HEK293 (cell line): Measurements from ENCODE around the gene PA2G4.
A peak's percentile ranks its signal among the peaks of the same experiment; 100 is the strongest.

Experiments
- CTCF ChIA-PET: fragments of 350-600 bp; formaldehyde crosslinking; extraction: SDS; loops from one replicate; lab custom pipeline; 2021; ENCODE audit warnings: antibody characterized with exemption; lab: Yijun Ruan, JAX
- POLR2A ChIA-PET: fragments of 300-600 bp; formaldehyde crosslinking; extraction: SDS; loops from one replicate; lab custom pipeline; 2020; ENCODE audit warnings: antibody characterized with exemption, inconsistent platforms; lab: Yijun Ruan, JAX
- H3K27ac ChIP-seq: fragments of 200-500 bp; sonication (Bioruptor generic); 2 replicates; pipeline ENCODE4 v1.5.1; 2014; ENCODE audit warnings: low read depth, low read length, control low read depth, inconsistent platforms; ENCODE audit errors: extremely low read depth
- H3K36me3 ChIP-seq, 2 experiments: fragments of 200-500 bp in 1 of 2; sonication (Bioruptor generic) in 1 of 2; 1 replicate in 1 of 2; 2 replicates in 1 of 2; pipeline ENCODE4 v1.5.1; 2014 to 2017; ENCODE audit warnings: inconsistent platforms in 2 of 2, low read length in 2 of 2; ENCODE audit not compliant: control insufficient read depth in 2 of 2, insufficient read depth in 1 of 2
- H3K4me1 ChIP-seq: fragments of 200-500 bp; sonication (Bioruptor generic); 2 replicates; pipeline ENCODE4 v1.5.1; 2014; ENCODE audit warnings: mild to moderate bottlenecking, low read length, inconsistent platforms; ENCODE audit not compliant: control insufficient read depth, insufficient read depth
- H3K4me3 ChIP-seq: 2 replicates; pipeline ENCODE4 v1.5.1; 2011; ENCODE audit warnings: low read depth, mild to moderate bottlenecking, control low read depth, low read length, moderate library complexity
- H3K9me3 ChIP-seq: fragments of 200-500 bp; sonication (Bioruptor generic); 2 replicates; pipeline ENCODE4 v1.5.1; 2014; ENCODE audit warnings: low read depth, low read length, inconsistent platforms; ENCODE audit not compliant: control insufficient read depth, insufficient read depth
- EGR2 ChIP-seq: fragments of 450-650 bp; formaldehyde crosslinking; IDR thresholded peaks from 2 replicates; pipeline ENCODE4 v1.5.1; 2016; ENCODE audit warnings: low read depth, missing biosample characterization, missing genetic modification characterization
- GLI4 ChIP-seq: fragments of 450-650 bp; formaldehyde crosslinking; IDR thresholded peaks from 2 replicates; pipeline ENCODE4 v1.5.1; 2016; ENCODE audit warnings: missing biosample characterization, missing genetic modification characterization
- GLIS1 ChIP-seq: fragments of 450-650 bp; formaldehyde crosslinking; IDR thresholded peaks from 2 replicates; pipeline ENCODE4 v1.5.1; 2016; ENCODE audit warnings: missing biosample characterization, missing genetic modification characterization
- OSR2 ChIP-seq: fragments of 450-650 bp; formaldehyde crosslinking; IDR thresholded peaks from 2 replicates; pipeline ENCODE4 v1.5.1; 2016; ENCODE audit warnings: missing biosample characterization, missing genetic modification characterization
- PRDM1 ChIP-seq: fragments of 450-650 bp; formaldehyde crosslinking; IDR thresholded peaks from 2 replicates; pipeline ENCODE4; 2016; ENCODE audit warnings: missing biosample characterization, missing genetic modification characterization
- SP2 ChIP-seq: fragments of 450-650 bp; formaldehyde crosslinking; IDR thresholded peaks from 2 replicates; pipeline ENCODE4 v1.5.1; 2016; ENCODE audit warnings: missing biosample characterization, missing genetic modification characterization
- ZBTB17 ChIP-seq: fragments of 450-650 bp; formaldehyde crosslinking; IDR thresholded peaks from 2 replicates; pipeline ENCODE4 v1.5.1; 2016; ENCODE audit warnings: missing biosample characterization, missing genetic modification characterization
- ZBTB20 ChIP-seq: fragments of 450-650 bp; formaldehyde crosslinking; IDR thresholded peaks from 2 replicates; pipeline ENCODE4 v1.5.1; 2016; ENCODE audit warnings: missing biosample characterization, missing genetic modification characterization
- ZNF157 ChIP-seq: fragments of 450-650 bp; formaldehyde crosslinking; IDR thresholded peaks from 2 replicates; pipeline ENCODE4 v1.5.1; 2016; ENCODE audit warnings: missing biosample characterization, missing genetic modification characterization
- ZNF2 ChIP-seq: fragments of 450-650 bp; formaldehyde crosslinking; IDR thresholded peaks from 2 replicates; pipeline ENCODE4 v1.5.1; 2016; ENCODE audit warnings: missing biosample characterization, missing genetic modification characterization
- ZNF341 ChIP-seq: fragments of 450-650 bp; formaldehyde crosslinking; IDR thresholded peaks from 2 replicates; pipeline ENCODE4; 2016; ENCODE audit warnings: low read depth, missing biosample characterization, missing genetic modification characterization
- ZNF37A ChIP-seq: fragments of 450-650 bp; IDR thresholded peaks from 2 replicates; pipeline ENCODE4 v1.5.1; 2018; ENCODE audit warnings: missing biosample characterization, missing genetic modification characterization
- ZNF394 ChIP-seq: fragments of 450-650 bp; formaldehyde crosslinking; IDR thresholded peaks from 2 replicates; pipeline ENCODE4 v1.5.1; 2016; ENCODE audit warnings: missing biosample characterization, missing genetic modification characterization, mild to moderate bottlenecking, moderate library complexity, borderline replicate concordance
- ZNF529 ChIP-seq: fragments of 450-650 bp; formaldehyde crosslinking; IDR thresholded peaks from 2 replicates; pipeline ENCODE4 v1.5.1; 2017; ENCODE audit warnings: missing genetic modification characterization, missing biosample characterization; ENCODE audit not compliant: insufficient replicate concordance
- ZNF600 ChIP-seq: fragments of 450-650 bp; formaldehyde crosslinking; IDR thresholded peaks from 2 replicates; pipeline ENCODE4 v1.5.1; 2016; ENCODE audit warnings: missing biosample characterization, missing genetic modification characterization
- ZSCAN30 ChIP-seq: fragments of 450-650 bp; IDR thresholded peaks from 2 replicates; pipeline ENCODE4 v1.5.1; 2018; ENCODE audit warnings: missing biosample characterization, mild to moderate bottlenecking, missing genetic modification characterization, moderate library complexity
- TF ChIP-seq, protein P1 (sequence below): fragments of 450-650 bp; formaldehyde crosslinking; IDR thresholded peaks from 2 replicates; pipeline ENCODE4 v1.5.1; 2016; ENCODE audit warnings: missing biosample characterization, missing genetic modification characterization
- TF ChIP-seq, protein P2 (sequence below): fragments of 450-650 bp; formaldehyde crosslinking; IDR thresholded peaks from 2 replicates; pipeline ENCODE4 v1.5.1; 2017; ENCODE audit warnings: missing biosample characterization, missing genetic modification characterization
- TF ChIP-seq, protein P3 (sequence below): fragments of 450-650 bp; formaldehyde crosslinking; IDR thresholded peaks from 2 replicates; pipeline ENCODE4 v1.5.1; 2016; ENCODE audit warnings: missing biosample characterization, missing genetic modification characterization

PA2G4 gene

DNA sequence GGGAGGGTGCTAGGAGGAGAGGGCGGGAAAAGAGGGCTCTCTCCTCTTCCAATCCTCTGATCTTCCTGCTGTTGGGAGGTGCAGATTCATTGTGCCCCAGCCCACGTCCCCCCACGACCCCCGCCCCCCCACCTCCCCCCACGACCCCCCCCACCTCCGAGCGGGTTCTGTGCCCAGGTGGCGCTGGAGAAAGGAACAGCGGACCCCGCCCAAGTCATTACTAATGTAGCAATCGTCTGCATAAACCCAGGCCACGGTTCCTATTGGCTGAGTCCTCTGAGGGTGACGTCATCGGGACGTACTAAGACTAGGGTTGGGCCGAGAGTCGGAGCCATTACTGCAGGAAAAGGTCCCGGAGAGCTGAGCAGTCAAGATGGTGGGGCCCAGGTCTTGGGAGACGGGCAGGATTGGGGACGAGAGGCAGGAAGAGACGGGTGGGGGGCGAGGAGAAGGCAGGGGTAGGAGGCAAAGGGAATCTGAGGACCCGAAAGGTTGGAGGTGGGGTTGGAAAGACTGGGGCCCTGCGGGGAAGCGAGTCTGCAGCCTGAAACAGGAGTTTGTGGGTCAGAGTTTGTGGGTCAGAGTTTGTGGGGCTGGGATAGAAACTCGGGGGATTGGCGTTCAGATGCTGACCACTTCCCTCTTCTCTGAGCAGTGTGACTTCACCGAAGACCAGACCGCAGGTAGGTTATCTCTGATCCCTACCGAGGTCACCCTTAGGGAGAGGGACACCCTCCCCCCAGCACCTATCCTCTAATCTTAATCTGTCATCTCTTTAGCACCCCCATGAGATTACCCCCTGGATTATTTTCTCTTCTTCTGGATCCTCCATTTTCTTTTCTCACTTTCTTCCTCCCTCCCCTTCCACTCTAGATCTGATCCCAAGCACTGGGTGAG lies 53.9 kb downstream of the PA2G4 start, which contains the start of gene MYL6 (continued):
- TF ChIP-seq, protein P1, sequence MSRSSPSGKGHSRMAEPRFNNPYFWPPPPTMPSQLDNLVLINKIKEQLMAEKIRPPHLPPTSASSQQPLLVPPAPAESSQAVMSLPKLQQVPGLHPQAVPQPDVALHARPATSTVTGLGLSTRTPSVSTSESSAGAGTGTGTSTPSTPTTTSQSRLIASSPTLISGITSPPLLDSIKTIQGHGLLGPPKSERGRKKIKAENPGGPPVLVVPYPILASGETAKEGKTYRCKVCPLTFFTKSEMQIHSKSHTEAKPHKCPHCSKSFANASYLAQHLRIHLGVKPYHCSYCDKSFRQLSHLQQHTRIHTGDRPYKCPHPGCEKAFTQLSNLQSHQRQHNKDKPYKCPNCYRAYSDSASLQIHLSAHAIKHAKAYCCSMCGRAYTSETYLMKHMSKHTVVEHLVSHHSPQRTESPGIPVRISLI (tag by site-specific recombination): no peak
- TF ChIP-seq, protein P2, sequence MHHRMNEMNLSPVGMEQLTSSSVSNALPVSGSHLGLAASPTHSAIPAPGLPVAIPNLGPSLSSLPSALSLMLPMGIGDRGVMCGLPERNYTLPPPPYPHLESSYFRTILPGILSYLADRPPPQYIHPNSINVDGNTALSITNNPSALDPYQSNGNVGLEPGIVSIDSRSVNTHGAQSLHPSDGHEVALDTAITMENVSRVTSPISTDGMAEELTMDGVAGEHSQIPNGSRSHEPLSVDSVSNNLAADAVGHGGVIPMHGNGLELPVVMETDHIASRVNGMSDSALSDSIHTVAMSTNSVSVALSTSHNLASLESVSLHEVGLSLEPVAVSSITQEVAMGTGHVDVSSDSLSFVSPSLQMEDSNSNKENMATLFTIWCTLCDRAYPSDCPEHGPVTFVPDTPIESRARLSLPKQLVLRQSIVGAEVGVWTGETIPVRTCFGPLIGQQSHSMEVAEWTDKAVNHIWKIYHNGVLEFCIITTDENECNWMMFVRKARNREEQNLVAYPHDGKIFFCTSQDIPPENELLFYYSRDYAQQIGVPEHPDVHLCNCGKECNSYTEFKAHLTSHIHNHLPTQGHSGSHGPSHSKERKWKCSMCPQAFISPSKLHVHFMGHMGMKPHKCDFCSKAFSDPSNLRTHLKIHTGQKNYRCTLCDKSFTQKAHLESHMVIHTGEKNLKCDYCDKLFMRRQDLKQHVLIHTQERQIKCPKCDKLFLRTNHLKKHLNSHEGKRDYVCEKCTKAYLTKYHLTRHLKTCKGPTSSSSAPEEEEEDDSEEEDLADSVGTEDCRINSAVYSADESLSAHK (tag by site-specific recombination): peak; percentile 66; the same call in 1 of the 2 replicates
- TF ChIP-seq, all 188 proteins: peak for 87

DNA sequence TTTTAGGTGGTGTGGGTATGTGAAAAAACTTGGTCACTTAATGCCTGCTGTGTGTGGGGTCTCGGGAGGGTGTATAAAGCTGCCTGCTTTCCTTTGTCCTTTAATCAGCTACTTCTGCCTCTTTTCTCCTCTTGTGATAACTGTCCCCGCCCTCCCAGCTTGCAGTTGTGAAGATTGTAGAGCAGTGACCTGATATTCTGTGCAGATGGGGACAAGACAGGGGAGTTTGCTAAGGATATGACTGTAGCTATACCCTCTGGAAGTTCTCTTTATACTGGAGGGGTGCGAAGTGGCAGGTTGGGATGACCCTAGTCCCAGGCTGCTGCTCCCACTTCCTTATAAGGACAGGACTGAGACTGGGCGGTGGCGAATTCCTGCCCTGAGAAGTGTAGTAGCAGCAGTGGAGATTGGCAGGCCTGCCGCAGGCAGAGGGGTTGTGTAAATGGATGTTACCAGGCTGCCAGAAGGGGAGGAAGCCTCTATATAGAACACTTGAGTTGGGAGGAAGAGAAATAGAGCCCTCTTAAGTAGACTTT lies 54.6 kb downstream of the PA2G4 start:
- Histone ChIP-seq H3K36me3 (peaks cover 19 to 69% of the 10 kb centered on the region in 2 experiments), H3K4me1 (peaks cover 3% of the 10 kb centered on the region; the same call in 1 of the 2 replicates), H3K4me3 (peak overlapping the region; percentile 90), H3K27ac (peak overlapping the region; percentile 92), H3K9me3 (no peaks in the 10 kb centered on the region)
- CTCF ChIA-PET: interaction anchor here (0.6 to 2.0 kb wide), 6 partner anchors 31 to 395 kb away, joined by 3 to 17 read pairs (median 6); partner anchors contain the start of genes ERBB3, ESYT1 and SMARCC2
- POLR2A ChIA-PET: interaction anchor here (0.8 to 2.8 kb wide), 14 partner anchors 11 to 477 kb away, joined by 3 to 42 read pairs (median 4); partner anchors contain the start of genes ESYT1, PA2G4, RNF41 and SMARCC2
- no peak for TF ChIP-seq EGR2 (tag by site-specific recombination)
- peak; percentile 36 for TF ChIP-seq SP2 (tag by site-specific recombination)
- TF ChIP-seq ZNF600 (tag by site-specific recombination): 0 out of 2 replicates have a peak, but pooled peaks have one; percentile 17
- TF ChIP-seq OSR2: 0 out of 2 replicates have a peak, but pooled peaks have one; percentile 30
- TF ChIP-seq ZNF37A (tag by site-specific recombination): no peak
- peak; percentile 42; the same call in 1 of the 2 replicates for TF ChIP-seq ZNF394
- TF ChIP-seq ZNF157 (tag by site-specific recombination): no peak
- peak; percentile 81 for TF ChIP-seq ZBTB17
- no peak for TF ChIP-seq ZNF529 (tag by site-specific recombination)
- TF ChIP-seq PRDM1: 0 out of 2 replicates have a peak, but pooled peaks have one; percentile 40
- TF ChIP-seq, protein P3, sequence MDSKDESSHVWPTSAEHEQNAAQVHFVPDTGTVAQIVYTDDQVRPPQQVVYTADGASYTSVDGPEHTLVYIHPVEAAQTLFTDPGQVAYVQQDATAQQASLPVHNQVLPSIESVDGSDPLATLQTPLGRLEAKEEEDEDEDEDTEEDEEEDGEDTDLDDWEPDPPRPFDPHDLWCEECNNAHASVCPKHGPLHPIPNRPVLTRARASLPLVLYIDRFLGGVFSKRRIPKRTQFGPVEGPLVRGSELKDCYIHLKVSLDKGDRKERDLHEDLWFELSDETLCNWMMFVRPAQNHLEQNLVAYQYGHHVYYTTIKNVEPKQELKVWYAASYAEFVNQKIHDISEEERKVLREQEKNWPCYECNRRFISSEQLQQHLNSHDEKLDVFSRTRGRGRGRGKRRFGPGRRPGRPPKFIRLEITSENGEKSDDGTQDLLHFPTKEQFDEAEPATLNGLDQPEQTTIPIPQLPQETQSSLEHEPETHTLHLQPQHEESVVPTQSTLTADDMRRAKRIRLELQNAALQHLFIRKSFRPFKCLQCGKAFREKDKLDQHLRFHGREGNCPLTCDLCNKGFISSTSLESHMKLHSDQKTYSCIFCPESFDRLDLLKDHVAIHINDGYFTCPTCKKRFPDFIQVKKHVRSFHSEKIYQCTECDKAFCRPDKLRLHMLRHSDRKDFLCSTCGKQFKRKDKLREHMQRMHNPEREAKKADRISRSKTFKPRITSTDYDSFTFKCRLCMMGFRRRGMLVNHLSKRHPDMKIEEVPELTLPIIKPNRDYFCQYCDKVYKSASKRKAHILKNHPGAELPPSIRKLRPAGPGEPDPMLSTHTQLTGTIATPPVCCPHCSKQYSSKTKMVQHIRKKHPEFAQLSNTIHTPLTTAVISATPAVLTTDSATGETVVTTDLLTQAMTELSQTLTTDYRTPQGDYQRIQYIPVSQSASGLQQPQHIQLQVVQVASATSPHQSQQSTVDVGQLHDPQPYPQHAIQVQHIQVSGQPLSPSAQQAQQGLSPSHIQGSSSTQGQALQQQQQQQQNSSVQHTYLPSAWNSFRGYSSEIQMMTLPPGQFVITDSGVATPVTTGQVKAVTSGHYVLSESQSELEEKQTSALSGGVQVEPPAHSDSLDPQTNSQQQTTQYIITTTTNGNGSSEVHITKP (tag by site-specific recombination): peak; percentile 61
- TF ChIP-seq GLIS1 (tag by site-specific recombination): 0 out of 2 replicates have a peak, but pooled peaks have one; percentile 21
- TF ChIP-seq ZSCAN30: no peak
- TF ChIP-seq ZNF341: peak; percentile 57
- TF ChIP-seq ZBTB20 (tag by site-specific recombination): peak; percentile 51; the same call in 1 of the 2 replicates
- 0 out of 2 replicates have a peak, but pooled peaks have one; percentile 13 for TF ChIP-seq ZNF2 (tag by site-specific recombination)
- TF ChIP-seq GLI4 (tag by site-specific recombination): no peak
